Upper lobe of right lung (tissue), 1 donor: Measurements from ENCODE around the gene PCGF2. TPM values are rescaled to one million over a fixed set of nuclear protein-coding genes. Genes with fewer than 3 reads are reported as not detected.

ENCODE experiments used
- ATAC-seq: fragments of 200-7000 bp; cut with Tn5 transposase; one replicate; pipeline ENCODE4 v1.9.1; 2020; ENCODE audit warnings: mild to moderate bottlenecking, moderate library complexity
- DNase-seq: peaks from one replicate; pipeline ENCODE4 v3.0.0-alpha.2; 2020
- H3K27ac ChIP-seq: fragments of 200-600 bp; one replicate; pipeline ENCODE4 v1.8.0; 2022
- H3K27me3 ChIP-seq: fragments of 200-600 bp; one replicate; pipeline ENCODE4 v1.8.0; 2022; ENCODE audit warnings: mild to moderate bottlenecking
- H3K36me3 ChIP-seq: fragments of 200-600 bp; one replicate; pipeline ENCODE4 v1.8.0; 2022
- H3K4me1 ChIP-seq: fragments of 200-600 bp; one replicate; pipeline ENCODE4 v1.8.0; 2022
- H3K4me3 ChIP-seq: fragments of 200-600 bp; one replicate; pipeline ENCODE4 v1.8.0; 2022; ENCODE audit warnings: mild to moderate bottlenecking
- H3K9me3 ChIP-seq: fragments of 200-600 bp; one replicate; pipeline ENCODE4 v1.8.0; 2022
- intact Hi-C: fragments of 100-400 bp; cut with DNase I; formaldehyde crosslinking; loops from one replicate; pipeline ENCODE4 v1.11.0; 2022
- total RNA-seq: library from RNA; stranded (reverse); fragmentation: NEBNext Ultra II Directional; extraction: Animal tissue kit (Norgen Biotek cat#: 25700); gene quantifications from one replicate; pipeline ENCODE4 v1.2.1, GENCODE V29; 2021
- TF ChIP-seq, protein P1 (sequence below): fragments of 200-600 bp; IDR thresholded peaks from one replicate; pipeline ENCODE4 v1.8.0; 2022; ENCODE audit warnings: antibody characterized with exemption
- donor health status: DM: no; HTN: yes; CAD: no; lungs with severe emphysema.

PCGF2 gene
- total RNA-seq, 1 donor from 2014 or later, result 59.1 TPM

GRCh38 chr17:38779965-38780752 lies 32.0 kb upstream of the PCGF2 start:
- no peak overlapping the region for H3K4me3 ChIP-seq
- peaks cover 98% of the 10 kb centered on the region for H3K36me3 ChIP-seq
- DNase-seq (no peak), ATAC-seq (no peak)
- TF ChIP-seq, protein P1, sequence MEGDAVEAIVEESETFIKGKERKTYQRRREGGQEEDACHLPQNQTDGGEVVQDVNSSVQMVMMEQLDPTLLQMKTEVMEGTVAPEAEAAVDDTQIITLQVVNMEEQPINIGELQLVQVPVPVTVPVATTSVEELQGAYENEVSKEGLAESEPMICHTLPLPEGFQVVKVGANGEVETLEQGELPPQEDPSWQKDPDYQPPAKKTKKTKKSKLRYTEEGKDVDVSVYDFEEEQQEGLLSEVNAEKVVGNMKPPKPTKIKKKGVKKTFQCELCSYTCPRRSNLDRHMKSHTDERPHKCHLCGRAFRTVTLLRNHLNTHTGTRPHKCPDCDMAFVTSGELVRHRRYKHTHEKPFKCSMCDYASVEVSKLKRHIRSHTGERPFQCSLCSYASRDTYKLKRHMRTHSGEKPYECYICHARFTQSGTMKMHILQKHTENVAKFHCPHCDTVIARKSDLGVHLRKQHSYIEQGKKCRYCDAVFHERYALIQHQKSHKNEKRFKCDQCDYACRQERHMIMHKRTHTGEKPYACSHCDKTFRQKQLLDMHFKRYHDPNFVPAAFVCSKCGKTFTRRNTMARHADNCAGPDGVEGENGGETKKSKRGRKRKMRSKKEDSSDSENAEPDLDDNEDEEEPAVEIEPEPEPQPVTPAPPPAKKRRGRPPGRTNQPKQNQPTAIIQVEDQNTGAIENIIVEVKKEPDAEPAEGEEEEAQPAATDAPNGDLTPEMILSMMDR, result no peak
- H3K27me3 ChIP-seq, result no peaks in the 10 kb centered on the region
- H3K4me1 ChIP-seq, result no peaks in the 10 kb centered on the region
- H3K9me3 ChIP-seq, result no peaks in the 10 kb centered on the region
- no peak overlapping the region for H3K27ac ChIP-seq
- intact Hi-C loops, result no loop called here

GRCh38 chr17:38777641-38778250 lies 29.6 kb upstream of the PCGF2 start:
- Histone ChIP-seq H3K27me3 (no peaks in the 10 kb centered on the region), H3K9me3 (no peaks in the 10 kb centered on the region), H3K36me3 (peaks cover 100% of the 10 kb centered on the region), H3K27ac (no peak overlapping the region), H3K4me3 (no peak overlapping the region), H3K4me1 (no peaks in the 10 kb centered on the region)
- TF ChIP-seq, protein P1, result no peak
- intact Hi-C loops, result no loop called here
- ATAC-seq (no peak), DNase-seq (no peak)

GRCh38 chr17:38773258-38773657 lies 25.1 kb upstream of the PCGF2 start:
- ATAC-seq, result no peak
- DNase-seq, result no peak
- H3K4me3 ChIP-seq, result no peak overlapping the region
- H3K27ac ChIP-seq, result no peak overlapping the region
- H3K4me1 ChIP-seq, result no peaks in the 10 kb centered on the region
- H3K9me3 ChIP-seq, result no peaks in the 10 kb centered on the region
- TF ChIP-seq, protein P1, result no peak
- peaks cover 99% of the 10 kb centered on the region for H3K36me3 ChIP-seq
- H3K27me3 ChIP-seq, result no peaks in the 10 kb centered on the region
- intact Hi-C loops, result no loop called here

DNA sequence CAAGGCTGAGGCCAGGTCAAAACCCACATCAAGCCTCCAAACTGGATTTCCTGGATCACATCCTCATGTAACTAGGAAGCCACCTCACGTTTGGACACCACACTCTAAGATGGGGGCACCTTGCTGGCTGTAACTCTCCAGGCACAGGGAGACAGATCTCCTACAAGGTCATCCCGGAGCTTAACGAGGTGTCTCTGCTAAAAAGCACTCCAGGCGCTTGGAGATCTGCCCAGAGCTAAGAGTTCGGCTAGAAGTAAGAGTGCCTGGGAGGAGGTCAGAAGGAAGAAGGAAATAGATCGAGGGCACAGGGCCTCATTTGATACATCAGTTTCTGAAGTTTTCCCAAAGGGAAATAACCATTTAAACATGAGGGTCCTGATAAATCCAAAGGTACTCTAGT lies 20.3 kb upstream of the PCGF2 start:
- TF ChIP-seq, protein P1, result no peak
- DNase-seq, result no peak
- Histone ChIP-seq H3K4me3 (no peak overlapping the region), H3K9me3 (no peaks in the 10 kb centered on the region), H3K36me3 (peaks cover 96% of the 10 kb centered on the region), H3K4me1 (no peaks in the 10 kb centered on the region), H3K27ac (no peak overlapping the region), H3K27me3 (no peaks in the 10 kb centered on the region)
- intact Hi-C loops, result no loop called here
- ATAC-seq, result no peak

- DNase-seq, result no peak
- no peak overlapping the region for H3K4me3 ChIP-seq
- H3K4me1 ChIP-seq, result no peaks in the 10 kb centered on the region
- intact Hi-C loops, result no loop called here
- H3K27me3 ChIP-seq, result no peaks in the 10 kb centered on the region
- peaks cover 95% of the 10 kb centered on the region for H3K36me3 ChIP-seq
- ATAC-seq, result no peak
- TF ChIP-seq, protein P1, result no peak
- H3K27ac ChIP-seq, result no peak overlapping the region
- H3K9me3 ChIP-seq, result no peaks in the 10 kb centered on the region
These were observed 18.2 kb upstream of the PCGF2 start for GRCh38 chr17:38766341-38766740.
